Muscle of leg (tissue), 16 donors: ENCODE results near the gene PRMT6. TPM values are rescaled to one million over a fixed set of nuclear protein-coding genes. Genes with fewer than 3 reads are reported as not detected.
A peak's percentile ranks its signal among the peaks of the same experiment; 100 is the strongest.
"Not testable (repeated sequence)": the region's sequence is repeated elsewhere in the genome, so short reads cannot be mapped to it uniquely, and the experiment has no call there.

Source experiments
- DNase-seq: peaks from one replicate; pipeline ENCODE4 v3.0.0; 2013
- H3K27ac ChIP-seq: one replicate; pipeline ENCODE4 v1.5.1; 2013; ENCODE audit warnings: mild to moderate bottlenecking, low read length, control low read depth
- H3K27me3 ChIP-seq: one replicate; pipeline ENCODE4 v1.6.1; 2013; ENCODE audit warnings: low read length; ENCODE audit not compliant: control insufficient read depth, insufficient read depth
- H3K36me3 ChIP-seq: one replicate; pipeline ENCODE4 v1.6.1; 2013; ENCODE audit warnings: low read length; ENCODE audit not compliant: control insufficient read depth, insufficient read depth
- H3K4me1 ChIP-seq: one replicate; pipeline ENCODE4 v1.6.1; 2013; ENCODE audit warnings: low read length; ENCODE audit not compliant: control insufficient read depth, insufficient read depth
- H3K4me3 ChIP-seq: one replicate; pipeline ENCODE4 v1.5.1; 2013; ENCODE audit warnings: low read length, control low read depth
- H3K9me3 ChIP-seq: replicated peaks from 2 replicates; pipeline ENCODE4 v1.6.1; 2013; ENCODE audit warnings: low read depth, low read length; ENCODE audit not compliant: control insufficient read depth
- WGBS: methylation state at CpG from one replicate; pipeline ENCODE4 v1.1.5; 2013; ENCODE audit warnings: missing lambda C conversion rate; ENCODE audit not compliant: insufficient coverage; 5-methylcytosine and 5-hydroxymethylcytosine counted together
- long read RNA-seq, 11 donors: transcript quantifications; one replicate each; lab custom pipeline, GENCODE V29; 2026
- polyA plus RNA-seq, 8 donors: library from polyadenylated mRNA; unstranded; fragments of 120-200 nt; gene quantifications; one replicate each; pipeline versions ENCODE4 v1.2.1 to v1.2.3, GENCODE V29; 2013; ENCODE audit warnings: inconsistent platforms in 1 of 8, low replicate concordance in 1 of 8; ENCODE audit not compliant: insufficient read length in 8 of 8, insufficient read depth in 1 of 8
- total RNA-seq: library from RNA; stranded (reverse); fragments of 120-200 nt; gene quantifications from one replicate; pipeline ENCODE4 v1.2.4, GENCODE V29; 2013

The PRMT6 gene
- total RNA-seq (11.2 TPM), polyA plus RNA-seq (10 to 100 TPM; 16.5 to 23.3 (median 20.5) TPM)
- long read RNA-seq, donor 1, transcript PRMT6-201 (1 exons, 2,616 nt) = major isoform, 11 of 12 reads
- long read RNA-seq, donor 1, partial matches to known transcripts = 0 of 12 reads
- long read RNA-seq, donor 1, other reads (novel, unspliced or antisense) = 0 of 12 reads
- long read RNA-seq, donor 2, partial matches to known transcripts = 0 of 4 reads
- long read RNA-seq, donor 2, other reads (novel, unspliced or antisense) = 0 of 4 reads
- long read RNA-seq, donor 3, transcript PRMT6-201 (1 exons, 2,616 nt) = major isoform, 26 of 26 reads
- long read RNA-seq, donor 3, partial matches to known transcripts = 0 of 26 reads
- long read RNA-seq, donor 3, other reads (novel, unspliced or antisense) = 0 of 26 reads
- long read RNA-seq, donor 4, transcript PRMT6-201 (1 exons, 2,616 nt) = major isoform, 14 of 14 reads
- long read RNA-seq, donor 4, partial matches to known transcripts = 0 of 14 reads
- long read RNA-seq, donor 4, other reads (novel, unspliced or antisense) = 0 of 14 reads
- long read RNA-seq, donor 5, transcript PRMT6-201 (1 exons, 2,616 nt) = major isoform, 39 of 39 reads
- long read RNA-seq, donor 5, partial matches to known transcripts = 0 of 39 reads
- long read RNA-seq, donor 5, other reads (novel, unspliced or antisense) = 0 of 39 reads
- long read RNA-seq, donor 6, transcript PRMT6-201 (1 exons, 2,616 nt) = major isoform, 21 of 21 reads
- long read RNA-seq, donor 6, partial matches to known transcripts = 0 of 21 reads
- long read RNA-seq, donor 6, other reads (novel, unspliced or antisense) = 0 of 21 reads
- long read RNA-seq, donor 7, transcript PRMT6-201 (1 exons, 2,616 nt) = major isoform, 24 of 24 reads
- long read RNA-seq, donor 7, partial matches to known transcripts = 0 of 24 reads
- long read RNA-seq, donor 7, other reads (novel, unspliced or antisense) = 0 of 24 reads
- long read RNA-seq, donor 8, transcript PRMT6-201 (1 exons, 2,616 nt) = major isoform, 15 of 15 reads
- long read RNA-seq, donor 8, partial matches to known transcripts = 0 of 15 reads
- long read RNA-seq, donor 8, other reads (novel, unspliced or antisense) = 0 of 15 reads
- long read RNA-seq, donor 9, transcript PRMT6-201 (1 exons, 2,616 nt) = major isoform, 15 of 15 reads
- long read RNA-seq, donor 9, partial matches to known transcripts = 0 of 15 reads
- long read RNA-seq, donor 9, other reads (novel, unspliced or antisense) = 0 of 15 reads
- long read RNA-seq, donor 10, transcript PRMT6-201 (1 exons, 2,616 nt) = major isoform, 23 of 23 reads
- long read RNA-seq, donor 10, partial matches to known transcripts = 0 of 23 reads
- long read RNA-seq, donor 10, other reads (novel, unspliced or antisense) = 0 of 23 reads
- long read RNA-seq, donor 11, transcript PRMT6-201 (1 exons, 2,616 nt) = major isoform, 14 of 14 reads
- long read RNA-seq, donor 11, partial matches to known transcripts = 0 of 14 reads
- long read RNA-seq, donor 11, other reads (novel, unspliced or antisense) = 0 of 14 reads

DNA sequence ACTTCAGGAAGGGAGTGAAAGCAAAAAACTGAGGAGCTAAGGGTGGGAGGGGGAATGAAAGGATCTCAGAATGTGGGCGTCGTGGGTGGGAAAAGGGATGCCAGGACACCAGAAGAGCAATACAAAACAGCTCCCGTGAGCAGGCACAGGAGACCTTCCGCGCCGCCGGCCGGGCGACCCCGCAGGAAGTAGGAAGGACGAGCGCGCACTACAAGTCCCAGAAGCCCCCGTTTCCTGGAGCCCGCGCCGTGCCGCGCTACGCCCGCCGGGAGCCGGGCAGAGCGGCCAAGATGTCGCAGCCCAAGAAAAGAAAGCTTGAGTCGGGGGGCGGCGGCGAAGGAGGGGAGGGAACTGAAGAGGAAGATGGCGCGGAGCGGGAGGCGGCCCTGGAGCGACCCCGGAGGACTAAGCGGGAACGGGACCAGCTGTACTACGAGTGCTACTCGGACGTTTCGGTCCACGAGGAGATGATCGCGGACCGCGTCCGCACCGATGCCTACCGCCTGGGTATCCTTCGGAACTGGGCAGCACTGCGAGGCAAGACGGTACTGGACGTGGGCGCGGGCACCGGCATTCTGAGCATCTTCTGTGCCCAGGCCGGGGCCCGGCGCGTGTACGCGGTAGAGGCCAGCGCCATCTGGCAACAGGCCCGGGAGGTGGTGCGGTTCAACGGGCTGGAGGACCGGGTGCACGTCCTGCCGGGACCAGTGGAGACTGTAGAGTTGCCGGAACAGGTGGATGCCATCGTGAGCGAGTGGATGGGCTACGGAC is at the start of gene PRMT6:
Gene PRMT6 (plus strand): TSS at position 249 of the 771 bp plus-strand sequence. CDS start 42 bp downstream, at position 291.
- H3K9me3 ChIP-seq = no peaks in the 10 kb centered on the region
- WGBS = under 1% methylated on average over 70 of the region's 73 CpGs

DNA sequence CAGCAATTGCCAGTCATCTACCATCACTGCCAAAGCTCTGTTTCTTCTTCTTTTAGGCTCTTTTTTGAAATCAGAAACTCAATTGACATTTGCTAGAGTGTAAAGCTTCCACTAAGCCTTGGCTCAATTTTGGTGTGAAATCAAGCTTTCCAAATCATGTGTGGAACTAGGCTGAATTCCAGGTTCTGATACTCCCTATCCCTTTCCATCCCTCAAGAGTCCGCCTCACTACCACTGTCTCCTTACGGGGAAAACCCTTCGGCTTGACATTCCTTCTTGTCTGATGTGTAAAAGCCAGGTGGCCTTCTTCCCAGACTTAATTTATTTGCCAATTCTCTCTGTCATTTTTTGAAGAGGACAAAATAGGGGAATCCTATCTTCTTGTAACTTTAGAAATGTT is 47.2 kb upstream of the PRMT6 start:
- H3K27me3 ChIP-seq = no peaks in the 10 kb centered on the region
- H3K27ac ChIP-seq = peak overlapping the region; percentile 35
- peaks cover 2% of the 10 kb centered on the region for H3K4me1 ChIP-seq
- 17% methylated on average over 1 of the region's 3 CpGs for WGBS
- no peaks in the 10 kb centered on the region for H3K36me3 ChIP-seq
- no peak overlapping the region for H3K4me3 ChIP-seq
- peak; percentile 92 for DNase-seq
- H3K9me3 ChIP-seq = no peaks in the 10 kb centered on the region

More for the DNA sequence above, at the start of gene PRMT6:
- Histone ChIP-seq H3K4me1 (peaks cover 12% of the 10 kb centered on the region), H3K27ac (peak within 1 kb of the TSS; percentile 90), H3K36me3 (peaks cover 7% of the 10 kb centered on the region), H3K4me3 (peak within 1 kb of the TSS; percentile 99), H3K27me3 (no peaks in the 10 kb centered on the region)
- peak; percentile 95 for DNase-seq

DNA sequence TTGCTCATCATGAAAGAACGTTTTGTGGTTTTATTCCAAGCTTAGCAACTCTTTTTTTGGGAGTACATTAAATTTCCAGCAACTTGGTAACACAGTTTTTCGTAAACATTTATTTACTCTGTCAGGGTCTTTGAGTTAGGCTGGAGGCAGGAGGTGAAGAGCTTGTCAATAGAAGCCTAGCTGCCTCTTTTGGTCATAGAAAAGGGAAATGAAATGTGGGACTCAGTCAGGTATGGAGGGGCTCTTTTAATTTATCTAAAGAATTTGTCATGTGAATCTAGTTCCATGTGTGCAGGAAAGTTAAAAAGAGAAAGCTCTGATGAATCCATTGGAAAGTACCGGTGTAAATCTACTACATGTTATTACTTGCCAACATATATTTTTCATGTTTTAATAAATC is 45.9 kb upstream of the PRMT6 start:
- WGBS = no CpG with 5 or more reads among the region's 3 CpGs
- no peaks in the 10 kb centered on the region for H3K36me3 ChIP-seq
- H3K4me3 ChIP-seq = no peak overlapping the region
- no peaks in the 10 kb centered on the region for H3K9me3 ChIP-seq
- H3K4me1 ChIP-seq = peaks cover 2% of the 10 kb centered on the region
- H3K27ac ChIP-seq = no peak overlapping the region
- peak; percentile 25 for DNase-seq
- H3K27me3 ChIP-seq = no peaks in the 10 kb centered on the region

DNA sequence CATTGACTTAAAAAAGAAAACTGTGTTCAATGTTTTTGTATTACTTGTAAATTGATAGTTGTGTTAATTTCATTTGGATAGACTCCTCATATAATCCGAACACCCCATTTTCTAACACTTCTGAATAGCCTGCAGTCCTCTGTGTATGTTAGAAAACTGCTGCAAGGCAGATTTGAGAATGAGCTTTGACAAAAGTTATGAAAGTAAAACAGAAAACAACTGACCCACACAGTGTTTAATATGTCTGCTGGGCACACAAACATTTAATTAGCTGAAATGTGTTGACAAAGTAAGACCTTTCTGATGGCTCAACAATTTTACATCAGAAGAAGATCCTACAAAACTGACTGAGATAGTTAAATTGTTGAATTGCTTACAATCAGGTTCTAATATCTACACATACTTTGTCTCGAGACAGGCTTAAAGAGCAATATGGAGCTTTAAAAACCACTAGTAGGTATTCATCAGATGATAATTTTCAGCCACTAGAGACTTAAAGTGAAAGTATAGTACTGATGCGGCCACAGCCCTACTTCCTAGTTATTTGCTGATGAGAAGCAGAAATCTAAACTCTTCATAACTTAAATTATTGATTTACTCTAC is 40.0 kb upstream of the PRMT6 start:
- Histone ChIP-seq H3K27ac (no peak overlapping the region), H3K36me3 (no peaks in the 10 kb centered on the region), H3K4me1 (no peaks in the 10 kb centered on the region), H3K27me3 (no peaks in the 10 kb centered on the region), H3K4me3 (no peak overlapping the region), H3K9me3 (no peaks in the 10 kb centered on the region)
- DNase-seq = no peak
- no CpG with 5 or more reads among the region's 3 CpGs for WGBS

DNA sequence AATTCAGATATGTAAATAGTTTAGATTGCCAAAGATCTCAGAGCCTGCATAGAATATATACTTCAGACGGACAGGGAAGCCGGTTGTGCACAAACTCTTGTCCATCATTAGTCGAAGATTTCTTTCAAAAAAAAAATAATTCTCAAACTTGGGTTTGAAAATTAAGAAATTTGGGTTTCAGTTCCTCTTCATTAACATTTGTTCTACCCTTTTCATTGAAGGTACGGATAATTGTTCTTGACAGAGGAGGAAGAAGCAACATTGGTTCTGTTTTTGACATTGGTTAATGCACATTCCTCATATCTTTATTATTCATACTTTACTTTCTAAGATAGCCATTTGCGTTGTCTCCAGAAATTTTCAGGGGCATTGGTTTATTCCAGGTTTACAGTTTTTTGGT is 38.0 kb upstream of the PRMT6 start:
- Histone ChIP-seq H3K36me3 (no peaks in the 10 kb centered on the region), H3K27me3 (no peaks in the 10 kb centered on the region), H3K27ac (no peak overlapping the region), H3K4me1 (no peaks in the 10 kb centered on the region), H3K4me3 (no peak overlapping the region), H3K9me3 (no peaks in the 10 kb centered on the region)
- WGBS = no CpG with 5 or more reads among the region's 5 CpGs
- DNase-seq = no peak

DNA sequence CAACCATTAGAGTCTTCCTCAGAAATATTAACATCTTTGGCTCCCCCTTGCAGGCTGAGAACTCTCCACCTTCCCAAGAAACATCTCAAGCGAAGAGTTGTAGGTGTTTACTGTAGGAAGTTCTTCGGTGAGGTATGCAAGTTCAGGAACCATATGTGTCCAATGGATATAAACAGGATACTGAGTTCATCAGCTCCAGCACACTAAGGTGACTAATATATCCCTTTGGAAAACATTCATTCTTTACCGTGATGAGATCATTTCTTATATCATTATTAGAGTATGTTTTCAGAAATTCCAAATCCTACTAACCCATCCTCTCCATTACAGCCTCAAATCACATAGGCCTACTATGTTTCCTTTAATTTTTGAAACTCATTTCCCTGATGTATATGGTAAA is 37.3 kb upstream of the PRMT6 start:
- Histone ChIP-seq H3K27me3 (no peaks in the 10 kb centered on the region), H3K4me1 (no peaks in the 10 kb centered on the region), H3K9me3 (no peaks in the 10 kb centered on the region), H3K36me3 (no peaks in the 10 kb centered on the region), H3K27ac (no peak overlapping the region), H3K4me3 (no peak overlapping the region)
- no peak for DNase-seq
- no CpG with 5 or more reads among the region's 3 CpGs for WGBS

DNA sequence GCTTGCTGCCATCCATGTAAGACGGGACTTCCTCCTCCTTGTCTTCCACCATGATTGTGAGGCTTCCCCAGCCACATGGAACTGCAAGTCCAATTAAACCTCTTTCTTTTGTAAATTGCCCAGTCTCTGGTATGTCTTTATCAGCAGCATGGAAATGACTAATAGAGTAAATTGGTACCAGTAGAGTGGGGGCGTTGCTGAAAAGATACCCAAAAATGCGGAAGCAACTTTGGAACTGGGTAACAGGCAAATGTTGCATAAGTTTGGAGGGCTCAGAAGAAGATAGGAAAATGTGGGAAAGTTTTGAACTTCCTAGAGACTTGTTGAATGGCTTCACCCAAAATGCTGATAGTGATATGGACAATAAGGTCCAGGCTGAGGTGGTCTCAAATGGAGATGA is 17.6 kb upstream of the PRMT6 start:
- not testable (repeated sequence) for DNase-seq, H3K27me3 ChIP-seq, H3K9me3 ChIP-seq, H3K4me3 ChIP-seq, H3K27ac ChIP-seq, H3K4me1 ChIP-seq, H3K36me3 ChIP-seq
- WGBS = 89% methylated on average over 3 of the region's 3 CpGs

DNA sequence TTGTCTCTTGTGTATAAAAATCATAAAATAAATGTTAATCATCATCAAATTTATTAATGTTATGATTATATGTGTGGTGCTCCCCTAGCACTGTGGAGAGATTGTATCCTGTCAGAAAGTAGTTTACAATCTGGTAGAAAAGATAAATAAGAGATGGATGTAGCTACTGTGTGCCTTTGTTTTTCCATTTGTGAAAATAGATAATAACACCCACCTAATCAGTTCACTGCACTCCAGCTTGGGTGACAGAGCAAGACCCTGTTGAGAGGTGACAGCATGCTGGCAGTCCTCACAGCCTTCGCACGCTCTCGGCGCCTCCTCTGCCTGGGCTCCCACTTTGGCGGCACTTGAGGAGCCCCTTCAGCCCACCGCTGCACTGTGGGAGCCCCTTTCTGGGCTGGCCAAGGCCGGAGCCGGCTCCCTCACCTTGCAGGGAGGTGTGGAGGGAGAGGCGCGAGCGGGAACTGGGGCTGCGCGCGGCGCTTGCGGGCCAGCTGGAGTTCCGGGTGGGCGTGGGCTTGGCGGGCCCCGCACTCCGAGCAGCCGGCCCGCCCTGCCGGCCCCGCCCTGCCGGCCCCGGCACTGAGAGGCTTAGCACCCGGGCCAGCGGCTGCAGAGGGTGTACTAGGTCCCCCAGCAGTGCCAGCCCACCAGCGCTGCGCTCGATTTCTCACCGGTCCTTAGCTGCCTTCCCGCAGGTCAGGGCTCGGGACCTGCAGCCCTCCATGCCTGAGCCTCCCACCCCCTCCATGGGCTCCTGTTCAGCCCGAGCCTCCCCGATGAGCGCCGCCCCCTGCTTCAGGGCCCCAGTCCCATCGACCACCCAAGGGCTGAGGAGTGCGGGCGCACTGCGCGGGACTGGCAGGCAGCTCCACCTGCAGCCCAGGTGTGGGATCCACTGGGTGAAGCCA is 11.9 kb upstream of the PRMT6 start:
- H3K4me1 ChIP-seq, H3K27me3 ChIP-seq, H3K9me3 ChIP-seq, H3K36me3 ChIP-seq, H3K4me3 ChIP-seq, DNase-seq, H3K27ac ChIP-seq: not testable (repeated sequence)
- WGBS = 97% methylated on average over 27 of the region's 44 CpGs
